ENCODE results near the gene IGFBP1.

DNA sequence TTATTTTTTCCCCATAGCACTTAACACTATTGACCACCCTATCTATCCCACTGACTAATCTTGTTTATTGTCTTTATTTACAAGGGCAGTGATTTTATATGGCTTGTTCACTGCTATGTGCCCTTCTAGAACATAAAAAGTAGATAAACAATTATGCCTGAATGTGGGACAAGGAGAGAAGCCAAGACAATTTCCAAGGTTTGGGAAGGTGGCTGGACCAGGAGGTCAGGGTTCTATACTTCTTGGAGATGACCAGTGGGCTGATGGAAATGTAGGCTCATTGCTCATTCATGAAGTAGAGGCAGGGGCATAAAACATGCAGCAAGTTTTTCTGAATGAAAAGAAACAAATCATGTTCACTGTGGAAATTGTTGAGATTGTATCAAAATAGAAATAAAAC lies 21.3 kb downstream of the IGFBP1 start:
- TF ChIP-seq POLR2A (IDR thresholded peaks at IDR 0.05; ENCODE audit: low read depth, low read length), result no peak
- no peak for TF ChIP-seq POLR2AphosphoS5 (IDR thresholded peaks at IDR 0.05; ENCODE audit: low read depth, low read length)

Measured in GM12892 (cell line).